Measurements from ENCODE around the gene BACH2. TPM values are rescaled to one million over a fixed set of nuclear protein-coding genes. Genes with fewer than 3 reads are reported as not detected.

BACH2 gene
- total and polyA plus RNA-seq, 2 donors (not counting 1 experiment from before 2014, with no cell fraction given), result 2.2 to 2.6 TPM

DNA sequence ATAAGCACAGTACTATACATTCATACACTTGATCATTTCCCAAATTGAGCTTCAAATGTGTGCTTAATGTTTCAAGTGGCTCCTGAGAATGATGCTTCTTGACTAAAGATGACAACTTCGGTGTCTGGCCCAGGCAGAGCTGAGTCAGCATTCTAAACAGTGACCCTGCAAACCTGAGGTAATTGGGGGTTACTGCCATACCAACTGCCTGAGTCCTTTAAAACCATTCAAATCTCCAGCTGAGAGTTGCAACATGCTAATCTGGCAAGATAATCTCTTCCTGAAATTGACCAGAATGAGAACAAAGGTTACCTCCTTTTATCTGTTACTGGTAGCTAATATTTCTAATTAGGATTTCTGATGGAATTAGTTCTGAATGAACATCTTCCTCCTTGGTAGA lies 8.2 kb downstream of the BACH2 start:
- Histone ChIP-seq H3K27me3 (ENCODE audit: control insufficient read depth, insufficient read depth, low read length) (no peaks in the 10 kb centered on the region), H3K27ac (ENCODE audit: insufficient read depth, low read length) (no peak overlapping the region), H3K4me3 (replicated peaks in 1 of 4; ENCODE audit: control extremely low read depth in 1 of 4, insufficient read depth in 1 of 4, low read depth in 3 of 4, low read length in 4 of 4) (no peak overlapping the region), H2AFZ (ENCODE audit: low read length) (no peak overlapping the region), H3K9me3 (ENCODE audit: control insufficient read depth, insufficient read depth, low read depth, low read length) (no peaks in the 10 kb centered on the region), H3K79me2 (ENCODE audit: control insufficient read depth, insufficient read depth, low read length) (no peaks in the 10 kb centered on the region), H3K36me3 (ENCODE audit: control insufficient read depth, insufficient read depth, low read length) (no peaks in the 10 kb centered on the region), H4K20me1 (ENCODE audit: control insufficient read depth, extremely low read depth, insufficient read depth, low read length) (no peaks in the 10 kb centered on the region), H3K9ac (ENCODE audit: insufficient read depth, low read length) (no peak overlapping the region), H3K4me1 (ENCODE audit: control insufficient read depth, extremely low read depth, insufficient read depth, low read length) (peaks cover 2% of the 10 kb centered on the region), H3K4me2 (ENCODE audit: extremely low read depth, insufficient read depth, low read length) (no peak overlapping the region)
- DNase-seq (ENCODE audit: low read depth in 2 of 2), result peak; percentile 49 to 61
- TF ChIP-seq, protein P1, sequence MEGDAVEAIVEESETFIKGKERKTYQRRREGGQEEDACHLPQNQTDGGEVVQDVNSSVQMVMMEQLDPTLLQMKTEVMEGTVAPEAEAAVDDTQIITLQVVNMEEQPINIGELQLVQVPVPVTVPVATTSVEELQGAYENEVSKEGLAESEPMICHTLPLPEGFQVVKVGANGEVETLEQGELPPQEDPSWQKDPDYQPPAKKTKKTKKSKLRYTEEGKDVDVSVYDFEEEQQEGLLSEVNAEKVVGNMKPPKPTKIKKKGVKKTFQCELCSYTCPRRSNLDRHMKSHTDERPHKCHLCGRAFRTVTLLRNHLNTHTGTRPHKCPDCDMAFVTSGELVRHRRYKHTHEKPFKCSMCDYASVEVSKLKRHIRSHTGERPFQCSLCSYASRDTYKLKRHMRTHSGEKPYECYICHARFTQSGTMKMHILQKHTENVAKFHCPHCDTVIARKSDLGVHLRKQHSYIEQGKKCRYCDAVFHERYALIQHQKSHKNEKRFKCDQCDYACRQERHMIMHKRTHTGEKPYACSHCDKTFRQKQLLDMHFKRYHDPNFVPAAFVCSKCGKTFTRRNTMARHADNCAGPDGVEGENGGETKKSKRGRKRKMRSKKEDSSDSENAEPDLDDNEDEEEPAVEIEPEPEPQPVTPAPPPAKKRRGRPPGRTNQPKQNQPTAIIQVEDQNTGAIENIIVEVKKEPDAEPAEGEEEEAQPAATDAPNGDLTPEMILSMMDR (conservative IDR thresholded peaks at IDR 0.05 in 1 of 2, IDR thresholded peaks at IDR 0.05 in 1 of 2; ENCODE audit: low read depth in 1 of 2, low read length in 2 of 2), result no peak
- no peak for TF ChIP-seq EZH2 (IDR thresholded peaks at IDR 0.05; ENCODE audit: low read length, missing control alignments)

DNA sequence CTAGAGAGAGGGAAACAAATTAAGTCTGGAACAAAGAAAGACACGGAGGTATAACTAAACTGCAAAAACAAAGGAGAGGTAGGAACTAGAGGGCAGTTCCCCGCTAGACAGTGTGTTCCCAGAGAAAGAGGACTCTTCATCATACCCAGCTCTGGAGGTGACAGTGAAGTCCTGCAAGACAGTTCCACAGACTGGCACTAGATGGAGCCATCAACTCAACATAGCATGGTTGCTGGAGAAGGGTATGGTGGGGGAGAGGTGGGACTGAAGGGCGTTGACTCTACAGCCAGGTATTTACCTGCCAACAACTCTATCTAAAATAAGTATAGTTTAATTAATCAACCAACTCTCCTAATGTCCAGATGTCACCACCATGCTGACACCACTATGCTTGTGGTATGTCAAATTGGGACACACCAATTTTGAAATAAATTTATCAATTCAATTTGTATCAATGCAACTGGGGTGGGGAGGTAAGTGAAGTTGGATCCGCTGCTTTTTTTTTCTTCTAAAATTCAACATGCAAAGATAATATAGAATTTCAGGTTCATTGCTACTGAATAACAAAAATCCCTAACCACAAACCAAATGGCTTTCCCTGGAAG lies 9.7 kb downstream of the BACH2 start:
- H3K27me3 ChIP-seq (ENCODE audit: control insufficient read depth, insufficient read depth, low read length), result no peaks in the 10 kb centered on the region
- H2AFZ ChIP-seq (ENCODE audit: low read length), result no peak overlapping the region
- H4K20me1 ChIP-seq (ENCODE audit: control insufficient read depth, extremely low read depth, insufficient read depth, low read length), result no peaks in the 10 kb centered on the region
- no peaks in the 10 kb centered on the region for H3K36me3 ChIP-seq (ENCODE audit: control insufficient read depth, insufficient read depth, low read length)
- no peak overlapping the region for H3K9ac ChIP-seq (ENCODE audit: insufficient read depth, low read length)
- H3K4me2 ChIP-seq (ENCODE audit: extremely low read depth, insufficient read depth, low read length), result no peak overlapping the region
- no peaks in the 10 kb centered on the region for H3K79me2 ChIP-seq (ENCODE audit: control insufficient read depth, insufficient read depth, low read length)
- no peaks in the 10 kb centered on the region for H3K9me3 ChIP-seq (ENCODE audit: control insufficient read depth, insufficient read depth, low read depth, low read length)
- DNase-seq (ENCODE audit: low read depth in 2 of 2), result peak; percentile 19 to 44
- peaks cover 2% of the 10 kb centered on the region for H3K4me1 ChIP-seq (ENCODE audit: control insufficient read depth, extremely low read depth, insufficient read depth, low read length)
- H3K4me3 ChIP-seq (replicated peaks in 1 of 4; ENCODE audit: control extremely low read depth in 1 of 4, insufficient read depth in 1 of 4, low read depth in 3 of 4, low read length in 4 of 4), result no peak overlapping the region
- TF ChIP-seq, protein P1 (conservative IDR thresholded peaks at IDR 0.05 in 1 of 2, IDR thresholded peaks at IDR 0.05 in 1 of 2; ENCODE audit: low read depth in 1 of 2, low read length in 2 of 2), result peak; percentile 51 to 74
- no peak for TF ChIP-seq EZH2 (IDR thresholded peaks at IDR 0.05; ENCODE audit: low read length, missing control alignments)
- H3K27ac ChIP-seq (ENCODE audit: insufficient read depth, low read length), result no peak overlapping the region

DNA sequence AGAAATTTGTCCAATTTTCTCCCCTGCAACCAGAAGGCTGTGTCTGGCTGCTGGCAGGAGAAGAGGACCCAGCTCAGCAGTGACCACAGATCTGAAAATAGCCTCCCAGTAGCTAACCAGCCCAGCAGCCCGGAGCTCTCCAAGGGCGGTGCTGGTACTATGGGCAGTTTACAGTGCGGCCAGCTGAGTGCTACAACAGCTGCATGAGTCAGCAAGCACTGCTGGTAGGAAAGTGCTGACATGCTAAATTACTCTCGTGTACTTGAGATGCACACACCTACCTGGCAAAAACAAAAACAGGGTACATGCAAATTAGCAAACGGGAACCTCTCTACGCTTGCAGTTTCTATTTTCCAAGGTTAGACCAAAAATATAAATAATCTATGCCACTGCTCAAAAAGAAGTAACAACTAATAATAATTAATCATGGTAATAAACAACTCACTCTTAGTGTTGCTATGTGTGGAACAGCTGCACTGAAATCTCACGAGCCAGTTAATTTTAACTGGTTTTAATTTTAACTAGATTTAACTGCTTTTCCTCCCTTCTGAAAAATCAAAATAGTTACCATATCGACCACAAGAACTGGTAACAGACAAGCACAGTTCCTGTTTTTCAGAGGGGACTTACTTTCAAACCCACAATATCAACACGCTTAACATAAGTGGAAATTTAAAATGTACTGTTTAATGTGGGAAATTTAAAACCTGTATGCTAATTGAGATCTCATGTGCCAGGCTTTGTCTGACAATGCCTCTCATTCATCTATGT lies 10.8 kb downstream of the BACH2 start:
- Histone ChIP-seq H3K36me3 (ENCODE audit: control insufficient read depth, insufficient read depth, low read length) (no peaks in the 10 kb centered on the region), H3K27ac (ENCODE audit: insufficient read depth, low read length) (peak overlapping the region; percentile 76), H3K9ac (ENCODE audit: insufficient read depth, low read length) (no peak overlapping the region), H3K4me2 (ENCODE audit: extremely low read depth, insufficient read depth, low read length) (peak overlapping the region; percentile 80), H3K4me3 (replicated peaks in 1 of 4; ENCODE audit: control extremely low read depth in 1 of 4, insufficient read depth in 1 of 4, low read depth in 3 of 4, low read length in 4 of 4) (peak overlapping the region in 2 of 4 experiments; percentile 46 to 72), H2AFZ (ENCODE audit: low read length) (no peak overlapping the region), H3K4me1 (ENCODE audit: control insufficient read depth, extremely low read depth, insufficient read depth, low read length) (peaks cover 2% of the 10 kb centered on the region), H4K20me1 (ENCODE audit: control insufficient read depth, extremely low read depth, insufficient read depth, low read length) (no peaks in the 10 kb centered on the region), H3K27me3 (ENCODE audit: control insufficient read depth, insufficient read depth, low read length) (no peaks in the 10 kb centered on the region), H3K79me2 (ENCODE audit: control insufficient read depth, insufficient read depth, low read length) (no peaks in the 10 kb centered on the region), H3K9me3 (ENCODE audit: control insufficient read depth, insufficient read depth, low read depth, low read length) (no peaks in the 10 kb centered on the region)
- peak; percentile 96 to 97 for DNase-seq (ENCODE audit: low read depth in 2 of 2)
- TF ChIP-seq, protein P1 (conservative IDR thresholded peaks at IDR 0.05 in 1 of 2, IDR thresholded peaks at IDR 0.05 in 1 of 2; ENCODE audit: low read depth in 1 of 2, low read length in 2 of 2), result no peak
- TF ChIP-seq EZH2 (IDR thresholded peaks at IDR 0.05; ENCODE audit: low read length, missing control alignments), result no peak

All from fibroblast of lung (primary cell).